HG03045 (cell line): ENCODE data around the gene AVP.
A peak's percentile ranks its signal among the peaks of the same experiment; 100 is the strongest.

Experiments
- ATAC-seq: cut with Tn5 transposase; IDR thresholded peaks from one replicate; pipeline ENCODE4 v1.9.1; 2021; ENCODE audit warnings: mild to moderate bottlenecking, moderate library complexity; ENCODE audit not compliant: unreplicated experiment

AVP gene

DNA sequence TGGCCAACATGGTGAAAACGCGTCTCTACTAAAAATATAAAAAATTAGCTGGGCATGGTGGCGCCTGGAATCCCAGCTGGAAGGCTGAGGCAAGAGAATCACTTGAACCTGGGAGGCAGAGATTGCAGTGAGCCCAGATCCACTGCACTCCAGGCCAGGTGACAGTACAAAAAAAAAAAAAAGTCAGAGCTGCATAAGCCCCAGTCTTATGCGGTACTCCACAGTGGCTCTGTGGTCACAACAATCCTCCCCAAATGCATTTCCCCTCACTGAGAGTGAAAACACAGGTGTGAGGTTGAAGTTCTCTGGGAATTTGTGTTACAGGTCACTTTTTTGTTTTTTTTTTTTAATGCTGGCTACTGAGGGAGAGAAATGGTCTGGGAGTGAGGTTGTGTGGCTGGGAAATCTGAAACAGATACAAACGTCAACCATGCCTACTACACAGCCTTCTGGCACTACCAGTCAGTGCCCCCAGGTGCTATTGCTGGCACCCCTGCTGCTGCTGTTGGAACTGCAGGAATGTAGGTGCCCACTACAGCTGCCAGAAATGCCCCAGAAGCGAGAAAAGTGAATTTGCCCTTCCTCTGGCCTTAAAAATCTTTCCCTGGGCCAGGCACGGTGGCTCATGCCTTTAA, 33.0 kb downstream of the AVP start:
- no peak for ATAC-seq

DNA sequence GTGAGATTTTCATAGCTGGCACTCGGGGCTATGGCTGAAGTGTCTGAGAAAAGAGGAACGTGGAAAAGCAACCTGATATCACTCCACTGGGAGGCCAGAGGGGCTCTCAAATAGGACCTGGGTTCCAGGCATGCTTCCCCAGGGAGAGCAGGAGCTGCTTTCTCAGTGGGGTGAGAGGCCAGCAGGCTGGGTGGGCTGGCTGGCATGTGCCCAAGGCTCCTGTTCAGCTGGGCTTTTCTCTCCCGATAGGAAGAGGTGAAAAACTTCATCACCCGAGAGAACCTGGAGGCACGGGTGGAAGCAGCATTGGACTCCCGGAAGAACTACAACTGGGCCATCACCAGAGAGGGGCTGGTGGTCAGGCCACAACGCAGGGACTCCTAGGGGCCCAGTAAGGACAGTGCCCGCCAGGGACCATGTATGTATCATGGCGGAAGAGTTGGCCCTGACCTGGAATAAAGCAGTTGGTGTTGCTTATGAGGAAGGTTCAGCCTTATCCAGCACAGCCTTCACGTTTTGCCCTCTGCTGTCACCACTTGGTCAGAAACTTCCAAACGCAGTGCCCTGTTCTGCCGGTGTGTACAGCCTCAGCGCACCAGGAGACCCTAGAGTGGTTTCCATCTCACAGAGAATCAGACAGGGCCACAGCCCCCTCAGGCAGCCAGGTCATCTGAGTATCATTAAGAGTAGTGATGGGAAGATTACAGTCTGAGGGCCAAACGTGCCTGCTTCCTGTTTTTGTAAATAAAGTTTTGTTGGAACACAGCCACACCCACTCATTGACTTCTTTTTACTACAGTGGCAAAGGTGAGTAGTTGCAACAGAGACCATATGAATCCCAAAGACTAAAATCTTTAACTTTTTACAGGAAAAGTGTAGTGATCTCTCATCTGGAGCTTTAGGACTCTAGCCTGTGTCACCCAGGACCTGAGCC, 36.8 kb downstream of the AVP start:
- no peak for ATAC-seq

DNA sequence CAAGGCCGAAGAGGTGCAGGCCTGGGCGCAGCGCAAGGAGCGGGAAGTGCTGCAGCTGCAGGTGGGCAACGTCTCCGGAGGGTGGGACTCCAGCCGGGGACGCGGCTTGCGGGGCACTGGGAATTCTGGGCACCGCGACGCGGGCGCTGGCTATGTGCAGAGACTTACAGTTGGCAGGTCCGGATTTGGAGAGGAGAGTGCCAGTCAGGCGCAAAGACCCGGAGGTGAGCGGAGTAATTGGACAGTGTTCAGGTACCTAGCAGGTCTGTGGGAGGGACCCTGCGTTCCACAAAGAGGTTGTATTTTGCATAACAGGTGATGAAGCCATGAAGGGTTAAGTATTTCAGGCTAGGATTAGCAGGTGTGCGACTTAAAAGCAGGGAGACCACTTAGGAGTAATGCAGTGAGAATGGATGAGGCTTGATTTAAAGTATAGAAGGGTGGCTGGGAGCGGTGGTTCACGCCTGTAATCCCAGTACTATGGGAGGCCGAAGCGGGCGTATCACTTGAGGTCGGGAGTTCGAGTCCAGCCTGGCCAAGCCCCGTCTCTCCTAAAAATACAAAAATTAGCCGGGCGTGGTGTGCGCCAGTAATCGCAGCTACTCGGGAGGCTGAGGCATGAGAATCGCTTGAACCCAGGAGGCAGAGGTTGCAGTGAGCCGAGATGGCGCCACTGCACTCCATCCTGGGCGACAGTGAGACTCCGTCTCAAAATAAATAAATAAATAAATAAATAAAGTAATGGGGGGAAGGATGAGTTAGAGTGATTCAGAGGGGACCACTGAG, 37.7 kb downstream of the AVP start:
- peak; percentile 5 for ATAC-seq

DNA sequence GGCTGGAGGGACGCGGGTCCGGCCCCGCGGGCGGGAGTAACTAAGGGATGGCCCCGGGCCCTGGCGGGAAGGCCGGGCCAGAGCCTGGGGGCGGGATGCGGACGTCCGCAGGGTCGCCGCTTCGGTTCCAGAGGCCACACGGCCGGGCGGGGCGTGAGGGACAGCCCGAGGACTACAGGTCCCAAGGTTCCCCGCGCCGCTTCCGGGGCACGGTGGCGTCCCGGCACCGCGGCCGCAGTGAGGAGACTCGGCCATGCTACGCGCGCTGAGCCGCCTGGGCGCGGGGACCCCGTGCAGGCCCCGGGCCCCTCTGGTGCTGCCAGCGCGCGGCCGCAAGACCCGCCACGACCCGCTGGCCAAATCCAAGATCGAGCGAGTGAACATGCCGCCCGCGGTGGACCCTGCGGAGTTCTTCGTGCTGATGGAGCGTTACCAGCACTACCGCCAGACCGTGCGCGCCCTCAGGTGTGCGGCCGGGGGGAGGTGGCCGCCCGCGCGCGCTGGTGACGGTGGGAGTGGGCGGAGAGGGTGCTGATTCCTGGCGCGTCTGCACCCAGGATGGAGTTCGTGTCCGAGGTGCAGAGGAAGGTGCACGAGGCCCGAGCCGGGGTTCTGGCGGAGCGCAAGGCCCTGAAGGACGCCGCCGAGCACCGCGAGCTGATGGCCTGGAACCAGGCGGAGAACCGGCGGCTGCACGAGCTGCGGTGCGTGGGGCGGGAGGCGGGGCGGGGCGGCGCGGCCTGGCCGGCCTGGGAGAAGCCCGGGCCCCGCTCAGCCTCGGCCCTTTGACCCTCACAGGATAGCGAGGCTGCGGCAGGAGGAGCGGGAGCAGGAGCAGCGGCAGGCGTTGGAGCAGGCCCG, 38.5 kb downstream of the AVP start, which contains the start of gene MRPS26:
Gene MRPS26 (plus strand): TSS at position 237 of the 861 bp plus-strand sequence. CDS start 17 bp downstream, at position 254.
- ATAC-seq, result peak; percentile 94

DNA sequence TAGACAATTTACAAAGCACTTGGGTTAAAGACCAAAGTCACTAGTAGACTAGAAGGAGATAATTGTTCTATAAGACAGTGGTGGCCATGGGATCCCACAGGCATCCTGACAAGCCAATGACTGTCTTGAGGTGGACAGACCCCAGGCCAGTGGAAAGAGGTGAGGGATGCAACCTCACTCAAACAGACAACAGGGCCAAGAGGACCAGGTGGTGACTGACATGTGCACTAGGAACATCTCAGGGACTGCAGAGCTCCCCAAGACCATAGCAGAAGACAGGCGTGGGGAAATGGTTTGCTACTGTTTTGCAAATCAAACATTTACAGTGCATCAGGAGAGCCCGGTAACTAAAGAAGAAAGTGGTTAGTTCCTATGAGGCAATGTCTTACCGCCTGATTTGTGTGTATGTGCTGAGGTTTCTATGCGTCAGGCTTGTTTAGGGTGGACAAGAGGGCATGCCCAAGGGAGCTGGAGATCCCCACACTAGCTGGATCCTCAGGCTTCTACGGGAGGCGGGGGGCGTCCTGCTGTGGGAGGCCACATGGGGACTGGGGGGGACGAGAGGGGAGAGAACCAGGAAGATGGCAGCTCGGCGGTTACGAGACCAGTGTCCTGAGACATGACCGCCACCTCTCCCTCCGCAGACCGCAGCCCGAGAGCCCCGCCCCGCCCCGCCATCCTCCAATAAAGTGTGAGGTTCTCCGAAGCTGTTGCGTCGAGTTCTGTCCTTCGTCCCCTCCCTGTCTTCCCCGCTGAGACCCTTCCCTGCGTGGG, 39.3 kb downstream of the AVP start:
- peak; percentile 47 for ATAC-seq

DNA sequence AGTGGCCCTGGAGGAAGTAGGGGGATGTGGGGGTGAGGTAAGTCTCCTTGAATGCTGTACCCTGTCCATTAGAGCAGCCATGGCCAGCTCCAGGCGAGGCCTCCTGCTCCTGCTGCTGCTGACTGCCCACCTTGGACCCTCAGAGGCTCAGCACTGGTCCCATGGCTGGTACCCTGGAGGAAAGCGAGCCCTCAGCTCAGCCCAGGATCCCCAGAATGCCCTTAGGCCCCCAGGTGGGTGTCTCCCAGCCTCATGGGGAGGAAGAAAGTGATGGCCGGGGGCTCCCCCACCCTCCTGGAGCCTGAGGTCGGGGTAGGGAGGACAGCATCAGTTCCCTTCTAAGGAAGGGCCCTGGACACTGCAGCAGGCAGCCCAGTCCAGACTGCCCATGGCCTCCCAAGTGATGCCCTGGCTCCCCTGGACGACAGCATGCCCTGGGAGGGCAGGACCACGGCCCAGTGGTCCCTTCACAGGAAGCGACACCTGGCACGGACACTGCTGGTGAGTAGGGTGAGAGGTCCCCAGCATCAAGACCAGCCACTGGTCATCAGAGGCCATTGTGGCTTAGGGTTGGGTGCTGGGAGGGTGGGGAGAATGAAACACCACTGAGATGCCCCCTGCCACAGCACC, 40.1 kb downstream of the AVP start:
- no peak for ATAC-seq

DNA sequence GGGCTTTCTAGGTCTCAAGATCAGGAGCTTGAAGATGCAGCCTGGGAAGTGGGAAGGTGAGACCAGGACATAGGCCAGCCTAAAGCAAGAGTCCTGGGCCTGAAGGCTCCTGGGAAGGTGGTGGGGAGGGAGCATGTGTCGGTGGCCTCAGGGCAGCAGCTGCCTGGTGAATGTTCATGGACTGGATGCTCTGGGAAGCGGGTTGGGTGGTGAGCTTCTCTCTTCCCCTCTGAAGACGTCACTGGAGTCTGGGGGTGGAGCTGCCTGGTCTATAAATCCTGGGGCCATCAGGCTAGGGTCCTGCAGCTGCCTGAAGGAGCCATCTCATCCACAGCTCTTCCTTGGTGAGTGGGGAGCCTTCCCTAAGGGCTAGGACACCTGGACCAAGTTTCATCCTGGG, 41.2 kb downstream of the AVP start, which contains the start of gene GNRH2:
Gene GNRH2 (plus strand): TSS at position 301 of the 400 bp plus-strand sequence. CDS start 793 bp downstream, outside the sequence.
- no peak for ATAC-seq

DNA sequence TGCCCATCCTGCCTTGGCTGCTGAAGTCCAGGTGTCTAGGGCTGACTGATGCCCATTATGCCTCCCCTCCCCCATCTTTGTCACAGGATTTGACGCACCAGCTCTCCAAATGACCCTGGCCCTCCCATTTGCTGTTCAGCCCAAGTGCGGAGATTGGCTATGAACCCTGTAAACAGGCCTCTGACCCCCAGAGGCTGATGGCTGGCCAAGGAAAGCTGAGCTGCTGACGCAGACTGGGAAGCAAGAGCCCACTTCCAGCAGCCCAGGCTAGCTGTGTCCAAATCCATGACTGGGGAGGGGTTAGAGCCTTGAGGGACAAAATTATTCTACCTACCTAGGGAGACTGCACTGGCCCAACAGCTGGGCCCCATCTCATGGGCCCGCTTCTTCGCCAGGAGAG, 41.9 kb downstream of the AVP start:
- ATAC-seq, result no peak

DNA sequence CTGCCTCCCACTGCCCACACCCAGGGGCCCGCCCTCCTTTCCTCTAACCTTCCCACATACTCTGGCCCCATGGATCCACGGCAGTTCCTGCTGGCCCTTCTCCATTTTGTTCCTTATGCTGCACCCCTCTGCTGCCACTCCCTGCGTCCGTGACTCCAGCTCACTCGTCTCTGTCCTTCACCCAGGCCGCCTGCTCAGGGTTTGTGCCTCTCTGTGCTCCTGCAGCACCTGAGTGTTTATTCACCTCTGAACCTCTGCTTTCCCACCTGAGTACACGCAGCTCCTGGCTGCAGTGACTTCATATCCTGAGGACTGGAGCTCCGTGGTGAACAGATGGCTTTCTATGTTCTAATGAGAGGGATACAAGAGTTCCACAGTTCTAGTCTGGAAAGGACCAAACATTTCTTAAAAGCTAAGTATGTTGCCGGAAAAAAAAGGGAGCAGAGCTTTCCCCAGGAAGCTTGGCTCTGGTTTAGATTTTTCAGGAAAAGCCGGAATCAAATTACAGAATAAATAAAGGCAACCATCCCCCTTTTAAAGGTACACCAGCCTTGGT, 42.6 kb downstream of the AVP start:
- no peak for ATAC-seq

DNA sequence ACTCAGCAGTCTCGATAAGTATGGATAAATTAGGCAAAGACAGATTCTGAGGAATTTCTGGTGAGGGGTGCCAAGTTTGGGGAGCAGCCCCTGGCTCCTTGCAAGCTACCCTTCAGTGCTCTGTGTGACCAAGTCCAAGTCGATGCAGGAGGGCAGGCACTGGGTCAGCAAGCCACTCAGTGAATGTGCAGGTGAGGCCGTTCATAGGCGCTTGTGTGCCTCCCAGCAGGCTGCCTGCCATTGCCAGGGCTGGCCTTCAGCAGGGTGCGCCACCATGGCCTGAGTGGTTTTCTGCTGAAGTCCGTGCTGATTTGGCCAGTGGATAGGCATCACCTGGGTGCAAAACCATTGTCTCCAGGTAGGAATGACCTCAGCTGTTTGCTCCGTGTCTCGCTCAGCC, 44.4 kb downstream of the AVP start:
- no peak for ATAC-seq

DNA sequence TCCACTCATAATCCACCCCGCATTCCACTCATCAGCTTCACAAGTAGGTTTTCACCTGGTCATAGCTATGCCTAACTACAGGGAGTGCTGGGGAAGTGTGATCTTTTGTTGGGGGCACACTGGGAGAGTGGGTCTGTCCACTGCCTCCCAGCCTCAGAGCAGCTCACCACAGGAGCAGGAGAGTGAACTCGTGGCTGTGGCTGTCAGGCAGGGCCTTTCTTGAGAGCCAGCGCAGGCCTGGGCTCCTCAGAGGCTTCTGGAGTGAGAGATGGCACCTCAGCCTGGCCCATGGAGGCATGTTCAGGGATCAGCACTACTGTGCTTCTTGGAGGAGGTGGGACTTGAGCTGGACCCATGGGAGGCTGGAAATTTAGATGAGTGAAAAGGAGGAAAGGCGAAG, 45.1 kb downstream of the AVP start:
- no peak for ATAC-seq

DNA sequence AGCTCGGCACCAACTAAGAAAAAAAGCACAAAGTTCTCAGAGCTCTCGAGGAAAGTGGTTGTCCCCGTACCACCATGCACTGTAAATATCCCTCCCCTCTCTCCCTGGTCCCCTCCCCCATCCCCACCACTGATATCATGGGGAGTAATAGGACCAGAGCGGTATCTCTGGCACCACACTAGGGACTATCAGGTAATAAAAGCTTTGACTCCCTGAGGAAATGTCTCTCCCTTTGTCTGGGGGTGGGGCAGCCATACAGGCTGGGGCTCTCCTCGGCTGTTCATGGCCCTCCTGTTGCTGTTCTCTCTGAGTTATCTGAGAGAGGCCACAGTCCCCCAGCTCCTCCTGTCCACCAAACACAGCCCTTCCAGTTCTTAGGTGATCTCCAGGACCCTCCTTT, 46.1 kb downstream of the AVP start:
- ATAC-seq, result no peak

DNA sequence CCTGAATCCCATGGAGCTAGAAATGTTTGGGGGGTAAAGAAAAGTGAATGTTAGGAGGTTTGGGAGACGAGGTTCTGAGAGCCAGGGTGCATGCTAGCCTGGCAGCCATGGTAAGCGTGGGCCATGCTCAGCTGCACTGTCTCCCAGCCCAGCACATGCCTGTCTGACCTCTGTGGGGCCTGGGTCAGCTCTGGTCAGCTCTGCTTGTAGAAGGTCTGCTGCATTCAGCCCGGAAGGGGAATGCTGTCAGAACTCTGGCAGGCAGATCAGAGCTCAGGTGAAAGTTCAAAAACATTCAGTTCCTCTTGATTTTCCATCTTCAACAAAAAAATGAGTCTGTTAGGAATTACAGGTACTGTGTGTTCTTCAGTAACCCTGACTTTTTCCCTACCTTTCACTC, 46.9 kb downstream of the AVP start:
- no peak for ATAC-seq

DNA sequence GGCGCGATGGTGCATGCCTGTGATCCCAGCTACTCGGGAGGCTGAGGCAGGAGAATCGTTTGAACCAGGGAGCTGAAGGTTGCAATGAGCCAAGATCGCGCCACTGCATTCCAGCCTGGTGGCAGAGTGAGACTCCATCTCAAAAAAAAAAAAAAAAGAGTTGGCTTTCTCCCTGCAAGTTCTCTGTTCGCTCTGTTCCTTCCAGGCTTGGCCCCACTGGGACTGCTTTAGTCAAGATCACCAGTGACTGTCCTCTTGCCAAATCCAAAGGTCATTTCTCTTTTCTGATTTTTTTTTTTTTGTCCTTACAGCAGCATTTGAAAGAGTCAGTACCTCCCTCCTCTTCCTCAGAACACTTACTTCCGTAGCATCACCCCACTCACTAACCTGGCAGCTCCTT, 51.9 kb downstream of the AVP start:
- no peak for ATAC-seq
